A673 (cell line): ENCODE measurements around the gene ZBP1. TPM values are rescaled to one million over a fixed set of nuclear protein-coding genes. Genes with fewer than 3 reads are reported as not detected.

Experiments used
- BruUV-seq: library from RNA; stranded (reverse); fragments of 400-500 nt; replicated peaks from 2 replicates; lab custom pipeline; 2021; lab: Mats Ljungman, UMichigan
- CTCF ChIA-PET: fragments of 300-600 bp; sonication (Branson Sonifier 250); formaldehyde crosslinking; loops from one replicate; lab custom pipeline; 2022; ENCODE audit warnings: antibody characterized with exemption; lab: Charles Lee
- POLR2A ChIA-PET: fragments of 300-600 bp; sonication (Branson Sonifier 250); formaldehyde crosslinking; loops from one replicate; lab custom pipeline; 2022; ENCODE audit warnings: antibody characterized with exemption; ENCODE audit not compliant: low non-redundant PET; lab: Charles Lee
- DNase-seq: peaks from one replicate; pipeline ENCODE4 v3.0.0-alpha.2; 2015; ENCODE audit warnings: low spot score
- H3K27ac ChIP-seq: fragments of 200-600 bp; sonication (generic); 2 replicates; pipeline ENCODE4 v1.5.1; 2016; ENCODE audit warnings: mixed run types, low read depth, mild to moderate bottlenecking, mixed read lengths, antibody characterized with exemption, low read length; ENCODE audit not compliant: poor library complexity, severe bottlenecking
- H3K27me3 ChIP-seq: fragments of 200-600 bp; sonication (generic); replicated peaks from 2 replicates; pipeline ENCODE4 v1.6.1; 2017; ENCODE audit warnings: mixed run types, low read depth, mild to moderate bottlenecking, mixed read lengths, antibody characterized with exemption, low read length; ENCODE audit not compliant: insufficient read depth, poor library complexity
- H3K36me3 ChIP-seq: fragments of 200-600 bp; sonication (generic); 2 replicates; pipeline ENCODE4 v1.6.1; 2016; ENCODE audit warnings: mixed run types, mild to moderate bottlenecking, mixed read lengths, antibody characterized with exemption, low read length; ENCODE audit not compliant: insufficient read depth, poor library complexity, severe bottlenecking
- H3K4me1 ChIP-seq: fragments of 200-600 bp; sonication (generic); 2 replicates; pipeline ENCODE4 v1.6.1; 2017; ENCODE audit warnings: mixed run types, mild to moderate bottlenecking, mixed read lengths, antibody characterized with exemption, low read length; ENCODE audit not compliant: insufficient read depth, poor library complexity, severe bottlenecking
- H3K4me3 ChIP-seq: fragments of 200-600 bp; sonication (generic); 2 replicates; pipeline ENCODE4 v1.5.1; 2016; ENCODE audit warnings: low read depth, mixed run types, mild to moderate bottlenecking, mixed read lengths, low read length; ENCODE audit not compliant: poor library complexity, severe bottlenecking
- H3K9me3 ChIP-seq: fragments of 200-600 bp; sonication (generic); 2 replicates; pipeline ENCODE4 v1.6.1; 2016; ENCODE audit warnings: mixed run types, low read depth, mild to moderate bottlenecking, mixed read lengths, antibody characterized with exemption, low read length; ENCODE audit not compliant: poor library complexity, severe bottlenecking
- EZH2 ChIP-seq: fragments of 200-600 bp; sonication (generic); IDR thresholded peaks from 2 replicates; pipeline ENCODE4 v1.6.1; 2017; ENCODE audit warnings: borderline replicate concordance, low read depth, mild to moderate bottlenecking, mixed read lengths, antibody characterized with exemption, low read length; ENCODE audit not compliant: poor library complexity, severe bottlenecking
- intact Hi-C: fragments of 100-400 bp; cut with micrococcal nuclease; formaldehyde crosslinking; loops from one replicate; pipeline ENCODE4 v1.10.0; 2022; ENCODE audit not compliant: unreplicated experiment
- total RNA-seq: library from RNA; stranded (reverse); gene quantifications from 2 replicates; pipeline ENCODE4 v1.2.3, GENCODE V29; 2021
- TF ChIP-seq, protein P1 (sequence below): fragments of 300-800, 200-600 bp; sonication (generic); conservative IDR thresholded peaks from 2 replicates; pipeline ENCODE4 v1.5.1; 2017; ENCODE audit warnings: low read depth, mild to moderate bottlenecking, antibody characterized with exemption, low read length, moderate library complexity, mixed read lengths

ZBP1 gene
- total RNA-seq, 1 experiment from 2014 or later, result not detected

DNA sequence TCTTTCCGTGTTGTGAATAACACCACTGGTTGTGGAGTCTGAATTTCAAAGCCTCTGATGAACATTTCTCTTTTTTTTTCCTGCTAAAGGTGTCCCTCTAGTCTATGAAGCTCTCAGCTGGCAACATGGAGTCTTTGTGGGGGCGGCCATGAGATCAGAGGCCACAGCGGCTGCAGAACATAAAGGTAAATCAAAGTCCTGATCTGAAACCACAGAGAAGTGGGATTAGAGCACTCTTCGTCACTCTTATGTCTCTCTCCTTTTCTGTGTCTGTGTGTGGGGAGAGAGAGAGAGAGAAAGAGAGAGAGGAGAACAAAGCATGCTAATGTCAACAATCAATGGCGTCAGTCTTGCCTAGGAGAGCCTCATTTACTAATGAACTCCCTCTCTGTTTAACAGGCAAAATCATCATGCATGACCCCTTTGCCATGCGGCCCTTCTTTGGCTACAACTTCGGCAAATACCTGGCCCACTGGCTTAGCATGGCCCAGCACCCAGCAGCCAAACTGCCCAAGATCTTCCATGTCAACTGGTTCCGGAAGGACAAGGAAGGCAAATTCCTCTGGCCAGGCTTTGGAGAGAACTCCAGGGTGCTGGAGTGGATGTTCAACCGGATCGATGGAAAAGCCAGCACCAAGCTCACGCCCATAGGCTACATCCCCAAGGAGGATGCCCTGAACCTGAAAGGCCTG is 55.1 kb downstream of the ZBP1 start:
- no peak for DNase-seq
- no TSS peak for BruUV-seq
- Histone ChIP-seq H3K27me3 (no peaks in the 10 kb centered on the region), H3K36me3 (no peaks in the 10 kb centered on the region), H3K9me3 (no peaks in the 10 kb centered on the region), H3K4me1 (no peaks in the 10 kb centered on the region), H3K4me3 (no peak overlapping the region), H3K27ac (no peak overlapping the region)
- ChIA-PET POLR2A (no interaction called here), CTCF (no interaction called here)
- intact Hi-C loops, result no loop called here
- TF ChIP-seq EZH2, result no peak
- TF ChIP-seq, protein P1, sequence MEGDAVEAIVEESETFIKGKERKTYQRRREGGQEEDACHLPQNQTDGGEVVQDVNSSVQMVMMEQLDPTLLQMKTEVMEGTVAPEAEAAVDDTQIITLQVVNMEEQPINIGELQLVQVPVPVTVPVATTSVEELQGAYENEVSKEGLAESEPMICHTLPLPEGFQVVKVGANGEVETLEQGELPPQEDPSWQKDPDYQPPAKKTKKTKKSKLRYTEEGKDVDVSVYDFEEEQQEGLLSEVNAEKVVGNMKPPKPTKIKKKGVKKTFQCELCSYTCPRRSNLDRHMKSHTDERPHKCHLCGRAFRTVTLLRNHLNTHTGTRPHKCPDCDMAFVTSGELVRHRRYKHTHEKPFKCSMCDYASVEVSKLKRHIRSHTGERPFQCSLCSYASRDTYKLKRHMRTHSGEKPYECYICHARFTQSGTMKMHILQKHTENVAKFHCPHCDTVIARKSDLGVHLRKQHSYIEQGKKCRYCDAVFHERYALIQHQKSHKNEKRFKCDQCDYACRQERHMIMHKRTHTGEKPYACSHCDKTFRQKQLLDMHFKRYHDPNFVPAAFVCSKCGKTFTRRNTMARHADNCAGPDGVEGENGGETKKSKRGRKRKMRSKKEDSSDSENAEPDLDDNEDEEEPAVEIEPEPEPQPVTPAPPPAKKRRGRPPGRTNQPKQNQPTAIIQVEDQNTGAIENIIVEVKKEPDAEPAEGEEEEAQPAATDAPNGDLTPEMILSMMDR, result no peak

DNA sequence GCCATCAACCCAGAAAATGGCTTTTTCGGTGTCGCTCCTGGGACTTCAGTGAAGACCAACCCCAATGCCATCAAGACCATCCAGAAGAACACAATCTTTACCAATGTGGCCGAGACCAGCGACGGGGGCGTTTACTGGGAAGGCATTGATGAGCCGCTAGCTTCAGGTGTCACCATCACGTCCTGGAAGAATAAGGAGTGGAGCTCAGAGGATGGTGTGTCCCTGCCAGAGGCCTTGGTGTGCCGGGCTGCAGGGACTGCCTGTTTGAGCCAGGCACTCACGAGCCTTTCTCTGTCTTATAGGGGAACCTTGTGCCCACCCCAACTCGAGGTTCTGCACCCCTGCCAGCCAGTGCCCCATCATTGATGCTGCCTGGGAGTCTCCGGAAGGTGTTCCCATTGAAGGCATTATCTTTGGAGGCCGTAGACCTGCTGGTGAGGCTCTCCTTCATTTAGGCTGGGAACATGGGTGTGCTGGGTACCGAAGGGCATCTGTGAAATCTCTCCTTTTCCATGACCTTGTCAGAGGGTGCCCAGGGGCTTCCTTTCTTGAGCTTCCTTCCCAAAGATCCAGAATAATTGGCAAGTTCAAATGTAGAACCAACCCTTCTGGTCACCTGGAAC is 55.9 kb downstream of the ZBP1 start:
- BruUV-seq, result no TSS peak
- ChIA-PET CTCF (no interaction called here), POLR2A (no interaction called here)
- Histone ChIP-seq H3K27ac (no peak overlapping the region), H3K36me3 (no peaks in the 10 kb centered on the region), H3K27me3 (no peaks in the 10 kb centered on the region), H3K4me1 (no peaks in the 10 kb centered on the region), H3K4me3 (no peak overlapping the region), H3K9me3 (no peaks in the 10 kb centered on the region)
- TF ChIP-seq, protein P1, result no peak
- TF ChIP-seq EZH2, result no peak
- intact Hi-C loops, result no loop called here
- DNase-seq, result no peak

DNA sequence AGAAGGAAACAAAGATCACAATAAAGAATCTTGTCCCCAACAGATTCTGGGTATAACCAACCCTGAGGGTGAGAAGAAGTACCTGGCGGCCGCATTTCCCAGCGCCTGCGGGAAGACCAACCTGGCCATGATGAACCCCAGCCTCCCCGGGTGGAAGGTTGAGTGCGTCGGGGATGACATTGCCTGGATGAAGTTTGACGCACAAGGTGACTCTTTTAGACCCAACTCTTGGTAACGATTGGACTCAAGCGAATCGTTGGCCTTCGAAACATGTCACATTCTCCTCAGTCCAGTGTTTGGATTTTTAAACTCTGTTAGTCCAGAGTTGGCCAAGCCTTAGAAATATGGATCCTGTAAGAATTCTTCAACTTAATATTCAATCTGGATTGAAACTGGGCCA is 56.7 kb downstream of the ZBP1 start:
- Histone ChIP-seq H3K9me3 (no peaks in the 10 kb centered on the region), H3K4me1 (no peaks in the 10 kb centered on the region), H3K36me3 (no peaks in the 10 kb centered on the region), H3K27ac (no peak overlapping the region), H3K27me3 (no peaks in the 10 kb centered on the region), H3K4me3 (no peak overlapping the region)
- no TSS peak for BruUV-seq
- POLR2A ChIA-PET, result no interaction called here
- TF ChIP-seq EZH2, result no peak
- TF ChIP-seq, protein P1, result no peak
- intact Hi-C loops, result no loop called here
- DNase-seq, result no peak
- CTCF ChIA-PET, result no interaction called here
